ACHN (cell line): ENCODE data around the gene COL13A1.

ENCODE experiments used
- DNase-seq: peaks from one replicate; pipeline ENCODE4 v3.0.0-alpha.2; 2015
- in situ Hi-C: cut with HindIII; loops from 2 replicates; pipeline ENCODE4 v1.10.0; 2017; ENCODE audit warnings: low sequenced_read_pairs, low pct_ligation_motif_present, low pct_unique_long_range_greater_than_20kb

COL13A1 gene

DNA sequence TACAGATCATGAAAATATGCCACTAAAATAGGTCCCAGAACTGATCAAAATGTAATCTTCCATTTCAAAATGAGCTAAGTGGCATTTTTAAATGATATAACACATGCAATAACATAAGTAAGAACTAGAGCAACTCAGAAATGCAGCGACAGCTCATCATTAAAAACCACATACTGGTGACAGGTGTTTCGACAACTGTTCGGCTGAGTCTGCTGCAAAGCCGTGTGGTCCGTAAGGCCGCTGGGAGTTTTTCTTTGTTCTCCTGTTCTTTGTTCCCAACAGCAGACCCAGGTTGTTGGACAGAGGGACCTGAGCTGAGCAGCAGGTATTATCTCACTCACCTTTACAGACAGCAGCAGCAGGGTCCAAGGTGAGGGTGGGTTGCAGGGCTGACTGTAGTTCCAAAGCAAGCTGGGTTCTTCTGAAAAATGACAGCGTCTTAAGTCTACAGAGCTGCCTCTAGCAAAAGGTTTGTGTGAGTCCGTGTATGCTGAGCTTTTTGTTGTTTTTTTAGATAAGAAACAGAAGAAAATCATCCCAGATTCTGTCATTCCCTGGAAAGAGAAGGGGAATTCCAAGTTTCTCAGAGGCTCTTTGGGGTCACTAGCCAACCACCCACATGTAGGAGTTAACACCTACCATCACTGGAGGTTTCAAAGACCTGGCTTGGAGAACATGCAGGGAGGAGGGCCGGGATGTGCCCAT is 205.6 kb downstream of the COL13A1 start:
- DNase-seq, result no peak
- in situ Hi-C loops, result no loop called here
